Measurements from ENCODE around the gene RFC5.
A peak's percentile ranks its signal among the peaks of the same experiment; 100 is the strongest.
"Not testable (repeated sequence)": the region's sequence is repeated elsewhere in the genome, so short reads cannot be mapped to it uniquely, and the experiment has no call there.

The RFC5 gene

DNA sequence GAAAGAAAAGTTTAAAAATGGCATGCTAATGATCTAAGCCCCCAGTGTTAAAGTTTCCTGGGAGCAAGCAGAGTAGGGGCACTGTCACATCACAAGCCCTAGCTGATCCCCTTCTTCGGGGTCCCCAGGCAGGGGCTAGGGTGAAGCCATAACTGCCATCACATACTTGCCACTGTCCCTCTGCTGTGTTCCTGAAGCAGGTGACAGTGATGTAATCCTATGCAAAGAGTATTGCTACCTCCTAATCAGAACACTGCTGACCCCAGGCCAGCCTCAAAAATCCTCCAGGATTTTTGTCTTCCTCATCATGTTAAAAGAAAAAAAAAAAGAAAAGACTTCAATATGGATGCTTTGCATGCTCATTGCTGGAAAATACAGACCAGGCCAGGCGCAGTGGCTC lies 1.2 kb upstream of the RFC5 start:
- no peak for DNase-seq (ENCODE audit: low read depth)

DNA sequence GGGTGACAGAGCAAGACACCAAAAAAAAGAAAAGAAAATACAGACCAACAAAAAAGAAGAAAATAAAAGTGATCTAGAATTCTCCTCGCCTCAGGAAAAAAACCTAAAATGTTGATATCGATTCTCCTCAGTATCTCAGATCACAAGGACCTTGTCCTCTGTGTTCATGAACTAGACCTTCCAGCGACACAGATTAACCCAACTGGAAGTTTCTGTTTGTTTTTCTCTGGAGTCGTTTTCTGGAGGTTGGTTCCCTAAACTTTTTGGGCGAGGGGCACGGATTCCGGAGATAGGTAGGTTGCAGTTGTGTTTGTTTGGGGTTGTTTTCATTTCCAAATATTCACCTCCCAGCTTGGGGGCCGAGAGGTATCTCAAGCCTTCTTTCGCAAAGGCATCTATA lies 559 bp upstream of the RFC5 start:
- no peak for DNase-seq (ENCODE audit: low read depth)

GRCh38 chr12:118017926-118018325 lies 1.4 kb downstream of the RFC5 start:
- no peak for DNase-seq (ENCODE audit: low read depth)

GRCh38 chr12:118020036-118020435 lies 3.5 kb downstream of the RFC5 start:
- no peak for DNase-seq (ENCODE audit: low read depth)

- not testable (repeated sequence) for DNase-seq (ENCODE audit: low read depth)
These were observed 5.7 kb downstream of the RFC5 start for GRCh38 chr12:118022097-118022727.

- no peak for DNase-seq (ENCODE audit: low read depth)
These were observed 6.2 kb downstream of the RFC5 start for GRCh38 chr12:118022728-118023109.

GRCh38 chr12:118023301-118023860 lies 6.9 kb downstream of the RFC5 start:
- DNase-seq (ENCODE audit: low read depth): no peak

DNA sequence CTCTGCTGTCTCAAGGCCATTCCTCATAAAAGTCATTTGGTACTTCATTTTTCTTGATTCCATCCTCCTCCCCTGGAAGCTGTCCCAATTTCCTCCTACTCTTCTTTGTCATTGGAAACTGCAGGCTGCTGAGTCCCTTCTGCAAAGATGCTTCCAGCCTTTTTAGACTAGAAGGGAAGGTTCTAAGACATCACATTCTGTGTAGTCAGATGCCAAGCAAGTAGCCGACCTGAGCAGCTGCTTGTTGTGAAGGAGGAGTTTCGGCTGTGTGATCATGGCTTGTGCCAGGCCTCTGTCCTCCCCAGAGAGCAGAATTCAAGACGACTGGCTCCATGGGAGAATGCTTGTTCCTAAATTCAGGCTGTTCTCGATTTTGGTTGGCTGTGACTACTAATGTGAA lies 8.7 kb downstream of the RFC5 start:
- DNase-seq (ENCODE audit: low read depth): no peak

GRCh38 chr12:118029166-118029565 lies 12.7 kb downstream of the RFC5 start:
- DNase-seq (ENCODE audit: low read depth): no peak

DNA sequence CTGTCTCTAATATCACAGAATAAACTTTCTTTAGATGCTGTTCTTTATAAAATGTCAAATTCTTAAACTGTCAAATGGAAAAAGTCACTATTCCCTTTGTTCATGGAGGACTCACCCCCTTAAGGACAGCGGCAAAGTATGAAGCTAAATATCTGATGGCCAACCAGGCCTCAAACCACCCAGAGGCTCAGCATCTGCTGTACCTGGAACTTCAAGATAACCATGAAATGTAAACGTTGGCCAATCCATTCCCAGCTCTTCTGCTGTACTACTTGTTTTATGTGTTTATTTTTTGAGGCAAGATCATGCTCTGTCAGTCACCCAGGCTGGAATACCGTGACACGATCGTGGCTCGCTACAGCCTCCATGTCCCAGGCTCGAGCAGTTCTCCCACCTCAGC lies 15.7 kb downstream of the RFC5 start:
- no peak for DNase-seq (ENCODE audit: low read depth)

DNA sequence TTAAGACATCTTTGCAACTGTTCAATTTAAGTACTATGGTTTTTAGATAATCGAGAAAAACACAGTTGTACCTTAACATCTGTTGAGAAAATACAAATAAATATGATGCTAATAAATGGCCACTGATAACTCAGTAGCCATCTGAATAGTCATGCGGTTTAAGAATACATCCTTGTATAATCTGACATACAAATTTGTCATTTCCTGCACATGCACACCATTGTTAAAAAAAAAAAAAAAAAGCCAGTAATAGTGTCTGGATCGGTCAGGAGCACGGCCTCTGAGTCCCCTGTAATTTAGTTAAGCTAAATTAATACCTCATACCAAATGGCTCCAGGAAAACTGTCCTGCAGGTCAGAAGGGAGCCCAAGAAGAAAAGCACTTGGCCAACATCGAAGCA lies 16.8 kb downstream of the RFC5 start:
- DNase-seq (ENCODE audit: low read depth): no peak

DNA sequence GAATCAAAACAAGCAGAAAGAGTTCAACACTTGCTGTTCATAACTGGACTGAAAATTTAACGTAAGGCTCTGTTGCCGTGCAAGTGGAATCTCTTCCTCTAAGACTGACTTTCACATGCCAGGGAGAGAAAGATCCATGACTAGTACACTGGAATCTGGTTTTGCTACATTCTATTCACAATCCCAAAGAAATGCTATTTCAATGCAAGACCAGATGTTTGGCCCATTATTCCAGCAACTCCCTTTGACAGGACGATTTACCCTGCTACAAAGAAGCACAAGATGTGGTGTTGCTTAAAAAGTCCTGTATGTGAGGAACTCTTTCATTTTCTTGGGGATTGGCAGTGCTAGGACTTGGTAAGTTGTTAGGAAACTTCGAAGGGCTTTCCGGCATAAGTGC lies 17.4 kb downstream of the RFC5 start:
- DNase-seq (ENCODE audit: low read depth): peak; percentile 59

GRCh38 chr12:118034429-118035189 lies 18.1 kb downstream of the RFC5 start:
- DNase-seq (ENCODE audit: low read depth): no peak

DNA sequence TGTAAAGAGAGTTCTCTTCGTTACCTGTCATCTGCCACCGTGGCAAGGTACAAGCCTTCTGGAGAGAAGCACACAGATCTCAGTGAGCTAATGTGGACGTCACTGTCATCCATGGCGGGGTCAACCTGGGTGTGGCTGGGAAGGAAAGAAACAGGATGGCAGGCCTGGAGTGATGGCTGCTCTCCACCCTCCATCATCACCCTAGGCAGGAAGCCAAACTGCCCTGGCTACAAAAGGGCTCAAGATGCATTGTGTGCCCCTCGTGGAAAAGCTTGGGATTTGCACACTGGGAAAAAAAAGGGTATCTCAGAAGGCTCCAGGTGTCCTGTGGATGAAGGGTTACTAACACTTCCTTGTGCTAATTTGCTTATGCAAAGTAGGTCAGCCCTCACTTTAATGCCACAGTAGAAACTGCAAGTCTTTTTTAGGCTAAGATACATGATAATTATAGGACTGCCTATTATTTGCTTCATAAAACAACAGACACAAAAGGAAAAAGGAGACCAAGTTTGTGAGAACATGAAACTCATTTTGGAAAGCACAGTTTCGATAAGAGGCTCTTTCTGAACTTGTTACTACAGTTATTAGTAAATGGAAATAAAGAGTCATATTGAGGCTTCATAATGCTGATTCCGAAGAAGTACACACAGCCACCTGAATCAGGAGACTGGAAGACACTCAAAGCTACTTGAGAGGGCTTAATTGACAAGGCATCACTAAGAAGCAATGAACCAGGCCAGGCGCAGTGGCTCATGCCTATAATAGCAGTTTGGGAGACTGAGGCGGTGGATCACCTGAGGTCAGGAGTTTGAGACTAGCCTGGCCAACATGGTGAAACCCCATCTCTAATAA lies 18.9 kb downstream of the RFC5 start:
- DNase-seq (ENCODE audit: low read depth): no peak

GRCh38 chr12:118036672-118037411 lies 20.3 kb downstream of the RFC5 start:
- DNase-seq (ENCODE audit: low read depth): no peak

GRCh38 chr12:118038137-118038536 lies 21.6 kb downstream of the RFC5 start:
- no peak for DNase-seq (ENCODE audit: low read depth)

DNA sequence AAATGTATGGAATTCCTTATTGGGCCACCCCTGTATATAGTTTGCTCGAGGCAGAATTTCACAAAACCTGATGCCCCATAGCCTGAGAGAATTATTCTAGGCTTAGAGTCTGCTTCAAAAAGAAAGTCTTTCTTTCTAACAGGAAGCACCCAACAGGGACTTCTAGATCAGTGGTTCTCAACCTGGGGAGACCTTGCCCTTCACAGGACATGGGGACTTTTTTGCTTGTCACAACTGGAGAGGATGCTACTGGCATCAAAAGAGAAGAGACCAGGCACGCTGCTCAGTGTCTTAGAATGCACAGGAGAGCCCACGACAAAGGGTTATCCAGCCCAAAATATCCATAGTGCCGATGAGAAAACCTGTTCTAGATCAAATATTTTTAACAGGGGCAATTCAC lies 25.6 kb downstream of the RFC5 start:
- no peak for DNase-seq (ENCODE audit: low read depth)

- DNase-seq (ENCODE audit: low read depth): no peak
These were observed 27.6 kb downstream of the RFC5 start for GRCh38 chr12:118044075-118044474.

DNA sequence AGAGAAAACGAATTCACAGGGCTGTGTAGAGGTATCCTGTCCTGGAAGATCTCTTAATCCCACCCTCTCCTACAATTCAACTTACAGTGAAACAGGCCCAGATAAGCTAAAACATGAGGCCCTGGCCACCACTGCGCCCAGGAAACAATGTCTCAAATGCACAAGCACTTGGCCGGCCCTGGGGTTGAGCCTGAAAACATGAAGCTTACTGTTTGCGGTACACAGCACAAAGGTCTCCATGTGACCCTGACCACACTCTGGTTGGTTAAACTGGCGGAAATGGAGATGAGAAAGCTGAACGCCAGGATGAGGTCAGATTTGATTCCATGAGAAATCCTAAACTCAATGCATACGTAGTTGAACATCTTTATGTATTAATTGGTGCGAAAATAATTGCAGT lies 28.1 kb downstream of the RFC5 start:
- DNase-seq (ENCODE audit: low read depth): no peak

DNA sequence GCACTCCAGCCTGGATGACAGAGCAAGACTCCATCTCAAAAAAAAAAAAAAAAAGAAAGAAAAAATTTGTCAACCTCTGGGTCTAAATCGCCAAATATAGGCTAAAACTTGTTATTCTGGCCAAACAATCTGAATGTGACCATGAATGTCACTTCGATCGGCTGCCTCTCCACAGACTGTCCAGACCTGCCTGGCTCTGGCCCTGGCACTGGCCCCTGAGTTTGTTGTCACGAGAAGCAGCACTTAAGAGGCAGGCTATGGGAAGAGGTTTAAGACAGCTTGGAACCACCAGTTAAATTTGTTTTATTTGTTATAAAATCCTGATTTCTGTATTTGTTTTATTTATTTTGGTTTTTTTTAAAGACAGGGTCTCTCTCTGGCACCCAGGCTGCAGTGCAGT lies 29.9 kb downstream of the RFC5 start:
- DNase-seq (ENCODE audit: low read depth): no peak

- DNase-seq (ENCODE audit: low read depth): no peak
These were observed 34.7 kb downstream of the RFC5 start for GRCh38 chr12:118050972-118051910.
